COLO668 (cell line): ENCODE results near the gene ADAMTS13.
A peak's percentile ranks its signal among the peaks of the same experiment; 100 is the strongest.

Experiments
- DNase-seq: peaks from one replicate; lab custom pipeline; 2025; ENCODE audit not compliant: unreplicated experiment; lab: John Stamatoyannopoulos, UW

ADAMTS13 gene

DNA sequence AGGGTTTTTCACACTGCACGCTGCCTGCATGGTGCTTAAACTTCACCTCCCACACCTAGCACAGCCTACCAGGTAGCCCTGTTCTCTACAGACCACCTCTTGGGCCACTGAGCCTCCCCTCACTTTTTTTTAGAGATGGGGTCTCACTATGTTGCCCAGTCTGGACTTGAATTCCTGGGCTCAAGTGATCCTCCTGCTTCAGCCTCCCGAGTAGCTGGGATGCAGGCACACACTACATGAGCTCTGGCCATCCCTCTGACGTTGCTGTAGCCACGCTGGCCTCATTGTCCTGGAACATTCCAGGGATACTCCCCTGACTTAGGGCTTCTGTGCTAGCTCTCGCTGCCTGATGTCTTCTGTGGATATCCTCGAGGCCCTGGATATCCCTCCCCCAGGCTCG is 30.4 kb downstream of the ADAMTS13 start:
- no peak for DNase-seq

GRCh38 chr9:133453651-133454050 is 31.5 kb downstream of the ADAMTS13 start:
- DNase-seq = no peak

- DNase-seq = no peak
Observed at GRCh38 chr9:133454325-133454724, 32.2 kb downstream of the ADAMTS13 start.

- DNase-seq = no peak
Observed at GRCh38 chr9:133454943-133455673, 32.9 kb downstream of the ADAMTS13 start.

DNA sequence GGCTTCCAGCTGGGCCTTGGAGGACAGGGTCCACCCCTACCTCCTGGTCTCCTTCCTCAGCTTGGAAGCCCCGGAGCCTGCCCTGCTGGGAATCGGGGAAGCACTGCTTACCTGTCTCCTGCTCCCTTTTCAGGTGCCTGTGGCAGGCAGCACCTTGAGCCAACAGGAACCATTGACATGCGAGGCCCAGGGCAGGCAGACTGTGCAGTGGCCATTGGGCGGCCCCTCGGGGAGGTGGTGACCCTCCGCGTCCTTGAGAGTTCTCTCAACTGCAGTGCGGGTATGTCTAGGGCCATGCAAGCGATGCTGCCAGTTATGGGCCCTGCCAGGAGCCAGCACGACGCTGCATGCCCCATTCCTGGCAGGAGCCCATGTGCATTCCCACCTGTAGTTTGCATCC is 33.8 kb downstream of the ADAMTS13 start:
- DNase-seq = no peak

GRCh38 chr9:133456409-133456808 is 34.2 kb downstream of the ADAMTS13 start:
- DNase-seq = peak; percentile 18

DNA sequence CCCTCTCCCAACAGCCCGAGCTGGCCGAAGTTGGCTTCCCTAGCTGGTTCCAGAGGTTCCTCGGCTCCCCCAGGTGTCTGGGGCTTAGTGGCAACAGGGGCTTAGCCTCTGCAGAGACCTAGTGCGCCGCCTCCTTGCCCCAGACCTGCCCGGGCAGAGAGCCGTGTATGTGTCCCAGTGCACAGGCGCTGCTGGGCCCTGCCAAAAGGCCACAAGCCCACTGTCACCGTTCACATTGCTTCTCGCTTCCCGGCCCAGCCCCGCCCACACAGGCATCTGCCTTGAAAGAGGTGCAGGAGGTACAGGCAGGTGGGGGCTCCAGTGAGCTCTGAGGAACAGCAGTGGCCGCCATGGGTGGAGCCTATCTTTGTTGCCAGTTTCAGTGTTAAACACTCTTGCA is 35.1 kb downstream of the ADAMTS13 start:
- peak; percentile 7 for DNase-seq

GRCh38 chr9:133457748-133458147 is 35.6 kb downstream of the ADAMTS13 start:
- no peak for DNase-seq

DNA sequence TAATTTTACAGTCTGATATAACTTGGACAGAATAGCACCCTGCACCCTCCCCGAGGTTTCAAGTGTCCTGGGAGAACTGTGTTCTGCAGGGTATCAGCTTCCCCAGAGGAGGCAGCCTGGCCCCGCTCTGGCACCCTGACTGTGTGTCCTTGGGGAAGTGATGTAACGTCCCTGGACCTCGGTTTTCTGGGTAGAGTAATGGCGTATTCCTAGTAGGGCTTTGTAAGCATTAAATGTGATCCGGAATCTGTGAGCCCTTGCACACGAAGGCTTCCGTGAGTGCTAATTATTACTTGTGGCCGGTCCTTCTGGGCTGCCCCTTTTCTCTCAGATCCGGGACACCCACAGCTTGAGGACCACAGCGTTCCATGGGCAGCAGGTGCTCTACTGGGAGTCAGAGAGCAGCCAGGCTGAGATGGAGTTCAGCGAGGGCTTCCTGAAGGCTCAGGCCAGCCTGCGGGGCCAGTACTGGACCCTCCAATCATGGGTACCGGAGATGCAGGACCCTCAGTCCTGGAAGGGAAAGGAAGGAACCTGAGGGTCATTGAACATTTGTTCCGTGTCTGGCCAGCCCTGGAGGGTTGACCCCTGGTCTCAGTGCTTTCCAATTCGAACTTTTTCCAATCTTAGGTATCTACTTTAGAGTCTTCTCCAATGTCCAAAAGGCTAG is 36.6 kb downstream of the ADAMTS13 start:
- DNase-seq = peak; percentile 40

GRCh38 chr9:133459476-133460404 is 37.6 kb downstream of the ADAMTS13 start, which contains the start of gene CACFD1:
CACFD1 (plus strand) TSS chr9:133459978; CDS start chr9:133460067, 89 bp downstream.
- DNase-seq = peak; percentile 98

DNA sequence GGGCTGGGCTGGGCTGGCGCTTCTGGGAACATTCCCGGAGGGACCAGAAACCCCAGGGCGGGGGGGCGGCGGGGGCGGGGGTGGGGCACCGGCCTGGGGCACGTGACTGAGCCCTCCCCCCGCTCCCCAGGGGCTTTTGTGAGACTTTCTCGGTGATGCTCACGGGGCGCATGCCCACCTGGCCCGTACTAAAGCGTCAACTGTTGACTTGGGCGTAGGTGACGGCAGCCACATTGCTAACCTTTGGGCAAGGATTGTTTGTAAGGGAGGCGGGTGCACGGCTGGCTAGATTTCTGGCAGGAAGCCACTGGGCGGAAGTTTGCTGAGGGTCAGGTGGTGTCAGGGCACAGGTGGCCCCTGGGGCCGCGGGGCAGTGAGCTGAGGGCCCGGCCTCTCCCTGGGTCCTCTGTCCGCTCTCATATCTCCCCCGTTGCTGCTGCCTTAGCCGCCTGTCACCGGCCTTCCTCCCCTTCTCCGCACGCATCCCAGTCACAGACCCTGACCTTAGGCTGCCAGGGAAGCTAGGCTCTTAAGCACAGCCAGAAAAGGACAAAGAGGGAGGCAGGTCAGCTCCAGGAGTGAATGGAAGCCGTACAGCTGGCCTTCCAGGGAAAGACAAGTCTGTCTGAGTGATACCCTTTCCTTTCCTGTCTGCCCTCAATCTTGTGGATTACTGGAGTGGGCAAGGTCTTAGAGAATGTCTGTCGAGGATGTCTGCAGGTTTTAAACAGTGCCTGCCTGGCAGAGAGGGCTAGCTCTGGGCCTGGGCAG is 38.4 kb downstream of the ADAMTS13 start:
- DNase-seq = peak; percentile 86

DNA sequence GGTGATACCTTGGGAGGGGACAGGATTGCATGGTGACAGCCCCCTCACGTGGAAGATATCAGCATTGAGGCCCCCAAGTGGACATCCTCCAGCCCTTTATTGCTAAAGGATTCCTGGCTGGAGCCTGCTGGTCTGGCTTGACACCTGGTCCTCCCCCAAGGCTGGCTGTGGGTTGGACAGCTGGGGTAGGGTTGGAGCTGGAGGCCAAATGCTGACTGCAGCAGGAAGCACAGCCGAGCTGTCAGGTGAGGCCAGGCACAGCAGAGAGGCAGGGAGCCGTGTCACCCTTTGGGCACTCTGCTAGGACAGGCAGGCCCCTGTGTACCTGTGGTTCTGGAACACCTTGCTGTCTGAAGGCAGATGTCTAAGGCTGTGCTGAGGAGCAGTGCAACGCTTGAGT is 39.8 kb downstream of the ADAMTS13 start:
- peak; percentile 54 for DNase-seq

GRCh38 chr9:133463234-133463863 is 41.2 kb downstream of the ADAMTS13 start:
- peak; percentile 17 for DNase-seq

- DNase-seq = no peak
Observed at GRCh38 chr9:133463864-133464615, 41.9 kb downstream of the ADAMTS13 start.

- no peak for DNase-seq
Observed at GRCh38 chr9:133464638-133465037, 42.5 kb downstream of the ADAMTS13 start.

GRCh38 chr9:133465984-133466383 is 43.8 kb downstream of the ADAMTS13 start:
- no peak for DNase-seq

DNA sequence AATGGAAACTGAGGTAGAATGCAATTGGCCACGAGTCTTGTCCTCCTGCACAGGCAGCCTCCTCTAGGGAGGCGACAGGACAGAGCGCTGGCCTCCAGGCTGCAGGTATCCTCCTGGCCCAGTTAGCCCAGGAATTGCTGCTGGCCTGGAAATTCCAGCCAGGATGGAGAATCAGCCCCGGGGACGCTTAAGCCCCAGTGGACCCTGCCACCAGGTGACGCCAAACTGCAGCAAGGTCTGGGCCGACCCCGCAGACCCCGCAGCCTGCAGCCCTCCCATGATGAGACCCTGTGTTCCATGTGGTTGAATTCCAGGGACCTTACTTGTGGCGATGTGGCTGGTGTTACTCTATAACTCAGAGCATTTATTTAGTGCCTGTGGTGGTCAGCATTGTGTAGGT is 44.9 kb downstream of the ADAMTS13 start:
- DNase-seq = no peak

DNA sequence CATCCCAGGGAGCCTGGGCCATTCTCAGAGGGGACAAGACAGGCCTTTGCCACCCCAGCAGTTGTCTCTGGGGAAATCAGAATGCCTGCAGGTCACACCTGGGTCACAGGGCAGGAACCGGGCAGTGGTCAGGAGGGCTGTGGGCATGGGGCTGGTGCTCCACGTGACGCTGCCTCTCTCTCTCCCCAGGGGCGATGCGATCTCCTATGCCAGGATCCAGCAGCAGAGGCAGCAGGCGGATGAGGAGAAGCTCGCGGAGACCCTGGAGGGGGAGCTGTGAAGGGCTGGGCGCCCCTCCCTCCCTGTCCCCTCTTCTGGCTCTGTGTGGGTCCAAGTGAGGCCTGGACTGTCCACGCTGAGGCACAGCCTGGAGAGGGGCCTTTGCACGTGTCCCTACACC is 46.2 kb downstream of the ADAMTS13 start:
- no peak for DNase-seq

DNA sequence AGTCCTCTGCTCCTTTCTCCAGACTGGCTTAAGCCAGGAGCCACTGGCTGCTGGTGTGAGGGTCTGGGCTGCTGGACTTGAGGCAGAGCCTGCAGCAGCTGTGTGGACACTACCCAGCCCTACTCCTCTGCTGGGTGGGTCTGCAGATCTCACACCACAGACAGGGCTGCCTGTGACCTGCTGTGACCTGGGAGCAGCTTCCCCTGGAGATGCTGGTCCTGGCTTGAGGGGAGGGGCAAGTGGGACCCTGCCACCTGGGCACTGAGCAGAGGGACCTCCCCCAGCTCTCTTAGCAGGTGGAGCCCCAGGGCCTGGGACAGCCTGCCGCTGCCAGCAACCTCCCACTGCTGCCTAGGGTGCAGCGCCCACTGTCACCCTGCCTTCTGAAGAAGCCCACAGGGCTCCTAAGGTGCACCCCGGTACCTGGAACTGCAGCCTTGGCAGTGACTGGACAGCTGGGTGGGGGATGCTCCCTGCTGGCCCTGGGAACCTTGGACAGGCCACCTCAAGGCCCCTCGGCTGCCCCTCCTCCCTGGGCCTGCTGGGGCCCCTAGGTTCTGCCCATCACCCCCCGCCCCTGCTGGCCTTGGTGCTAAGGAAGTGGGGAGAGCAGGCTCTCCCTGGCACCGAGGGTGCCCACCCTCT is 46.7 kb downstream of the ADAMTS13 start:
- no peak for DNase-seq
